Mammary epithelial cell (primary cell): ENCODE data around the gene WDR81.

Experiments used
- CTCF ChIP-seq, 2 donors: IDR thresholded peaks in 1 of 2; conservative IDR thresholded peaks in 1 of 2; 2 replicates each; pipeline ENCODE4 v1.5.1; 2011 to 2012; ENCODE audit warnings: inconsistent platforms in 2 of 2, low read length in 2 of 2, mild to moderate bottlenecking in 2 of 2, control low read depth in 1 of 2, low read depth in 1 of 2; ENCODE audit not compliant: insufficient read depth in 1 of 2; ENCODE audit errors: extremely low read depth in 1 of 2
- EZH2 ChIP-seq: IDR thresholded peaks from 2 replicates; pipeline ENCODE4 v1.6.1; 2012; ENCODE audit warnings: low read length, inconsistent platforms, borderline replicate concordance

- TF ChIP-seq CTCF (conservative IDR thresholded peaks at IDR 0.05 in 1 of 2, IDR thresholded peaks at IDR 0.05 in 1 of 2; ENCODE audit: extremely low read depth in 1 of 2, insufficient read depth in 1 of 2, low read depth in 1 of 2, low read length in 2 of 2) (no peak), EZH2 (no peak)
Observed at GRCh38 chr17:1782171-1782567, 57.7 kb downstream of the WDR81 start.
